Right ventricle myocardium superior (tissue), 1 donor: ENCODE measurements around the gene CDH15. TPM values are rescaled to one million over a fixed set of nuclear protein-coding genes. Genes with fewer than 3 reads are reported as not detected.
"Not testable (repeated sequence)": the region's sequence is repeated elsewhere in the genome, so short reads cannot be mapped to it uniquely, and the experiment has no call there.

Source experiments
- ATAC-seq: fragments of 200-7000 bp; cut with Tn5 transposase; one replicate; pipeline ENCODE4 v1.9.1; 2020; ENCODE audit warnings: mild to moderate bottlenecking; ENCODE audit not compliant: poor library complexity
- DNase-seq: peaks from one replicate; pipeline ENCODE4 v3.0.0-alpha.2; 2020
- intact Hi-C: fragments of 100-400 bp; cut with DNase I; formaldehyde crosslinking; loops from one replicate; pipeline ENCODE4 v1.11.2; 2022
- total RNA-seq: library from RNA; stranded (reverse); fragmentation: NEBNext Ultra II Directional; extraction: Animal tissue kit (Norgen Biotek cat#: 25700); gene quantifications from one replicate; pipeline ENCODE4 v1.2.1, GENCODE V29; 2021
- donor health status: DM: no; HTN: yes; CAD: no; lungs with severe emphysema.

CDH15 gene
- total RNA-seq, 1 donor from 2014 or later = not detected

DNA sequence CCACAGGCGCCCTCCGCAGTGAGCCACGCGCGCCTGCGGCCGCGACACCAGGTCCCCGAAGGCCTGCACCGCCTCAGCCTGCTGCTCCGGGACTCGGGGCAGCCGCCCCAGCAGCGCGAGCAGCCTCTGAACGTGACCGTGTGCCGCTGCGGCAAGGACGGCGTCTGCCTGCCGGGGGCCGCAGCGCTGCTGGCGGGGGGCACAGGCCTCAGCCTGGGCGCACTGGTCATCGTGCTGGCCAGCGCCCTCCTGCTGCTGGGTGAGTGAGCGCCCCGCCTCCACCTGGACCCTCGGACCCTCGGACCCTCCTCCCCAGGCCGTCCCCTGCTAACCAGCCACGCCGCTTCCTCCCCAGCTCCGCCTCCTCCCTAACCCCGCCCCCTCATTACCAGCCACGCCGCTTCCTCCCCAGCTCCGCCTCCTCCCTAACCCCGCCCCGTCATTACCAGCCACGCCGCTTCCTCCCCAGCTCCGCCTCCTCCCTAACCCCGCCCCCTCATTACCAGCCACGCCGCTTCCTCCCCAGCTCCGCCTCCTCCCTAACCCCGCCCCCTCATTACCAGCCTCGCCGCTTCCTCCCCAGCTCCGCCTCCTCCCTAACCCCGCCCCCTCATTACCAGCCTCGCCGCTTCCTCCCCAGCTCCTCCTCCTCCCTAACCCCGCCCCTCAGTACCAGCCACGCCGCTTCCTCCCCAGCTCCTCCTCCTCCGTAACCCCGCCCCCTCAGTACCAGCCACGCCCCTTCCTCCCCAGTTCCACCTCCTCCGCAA, 20.8 kb downstream of the CDH15 start:
- ATAC-seq (peak; percentile 36), DNase-seq (peak; percentile 69)
- intact Hi-C loops = not testable (repeated sequence)

DNA sequence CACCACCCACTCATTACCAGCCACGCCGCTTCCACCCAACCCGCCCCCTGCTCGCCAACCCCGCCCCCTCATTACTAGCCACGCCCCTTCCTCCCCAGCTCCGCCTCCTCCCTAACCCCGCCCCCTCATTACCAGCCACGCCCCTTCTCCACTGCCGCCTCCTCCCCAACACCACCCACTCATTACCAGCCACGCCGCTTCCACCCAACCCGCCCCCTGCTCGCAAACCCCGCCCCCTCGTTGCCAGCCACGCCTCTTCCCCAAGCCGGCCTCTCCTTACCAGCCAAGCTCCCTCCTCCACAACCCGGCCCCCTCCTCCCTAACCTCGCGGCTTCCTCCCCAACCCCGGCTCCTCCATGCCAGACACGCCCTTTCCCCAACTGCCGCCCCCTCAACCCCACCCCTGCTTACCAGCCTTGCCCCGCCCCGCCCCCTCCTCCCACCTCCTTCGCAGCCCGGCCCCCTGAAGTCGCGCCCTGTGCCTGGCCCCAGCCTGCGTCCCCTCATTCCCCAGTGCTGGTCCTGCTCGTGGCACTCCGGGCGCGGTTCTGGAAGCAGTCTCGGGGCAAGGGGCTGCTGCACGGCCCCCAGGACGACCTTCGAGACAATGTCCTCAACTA, 21.5 kb downstream of the CDH15 start:
- DNase-seq (peak; percentile 60), ATAC-seq (peak; percentile 49)
- intact Hi-C loops = no loop called here

DNA sequence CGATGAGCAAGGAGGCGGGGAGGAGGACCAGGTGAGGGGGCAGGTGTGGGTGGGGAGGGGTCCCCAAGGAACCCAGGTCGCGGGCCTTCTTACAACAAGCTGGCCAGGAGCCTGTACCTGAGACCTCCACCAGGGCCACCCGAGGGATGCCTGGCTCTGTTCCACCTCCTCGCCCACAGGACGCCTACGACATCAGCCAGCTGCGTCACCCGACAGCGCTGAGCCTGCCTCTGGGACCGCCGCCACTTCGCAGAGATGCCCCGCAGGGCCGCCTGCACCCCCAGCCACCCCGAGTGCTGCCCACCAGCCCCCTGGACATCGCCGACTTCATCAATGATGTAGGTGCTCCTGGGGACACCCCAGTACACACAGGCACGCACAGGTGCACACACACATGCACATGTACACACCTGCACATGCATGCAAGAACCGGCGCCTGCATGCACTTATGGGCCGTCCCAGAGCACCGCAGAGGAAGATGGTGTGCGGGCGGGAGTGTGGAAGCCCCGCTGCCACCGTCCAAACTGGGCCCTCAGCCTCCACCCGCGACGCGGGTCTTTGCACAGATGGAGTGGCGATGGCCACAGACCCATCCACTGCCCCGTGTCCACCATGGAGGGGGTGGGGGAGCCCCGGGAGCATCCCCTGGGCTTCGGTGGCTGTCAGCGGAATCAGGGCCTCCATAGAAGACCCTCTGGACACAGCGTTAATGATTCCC, 22.2 kb downstream of the CDH15 start:
- intact Hi-C loops = no loop called here
- ATAC-seq (no peak), DNase-seq (peak; percentile 39)

DNA sequence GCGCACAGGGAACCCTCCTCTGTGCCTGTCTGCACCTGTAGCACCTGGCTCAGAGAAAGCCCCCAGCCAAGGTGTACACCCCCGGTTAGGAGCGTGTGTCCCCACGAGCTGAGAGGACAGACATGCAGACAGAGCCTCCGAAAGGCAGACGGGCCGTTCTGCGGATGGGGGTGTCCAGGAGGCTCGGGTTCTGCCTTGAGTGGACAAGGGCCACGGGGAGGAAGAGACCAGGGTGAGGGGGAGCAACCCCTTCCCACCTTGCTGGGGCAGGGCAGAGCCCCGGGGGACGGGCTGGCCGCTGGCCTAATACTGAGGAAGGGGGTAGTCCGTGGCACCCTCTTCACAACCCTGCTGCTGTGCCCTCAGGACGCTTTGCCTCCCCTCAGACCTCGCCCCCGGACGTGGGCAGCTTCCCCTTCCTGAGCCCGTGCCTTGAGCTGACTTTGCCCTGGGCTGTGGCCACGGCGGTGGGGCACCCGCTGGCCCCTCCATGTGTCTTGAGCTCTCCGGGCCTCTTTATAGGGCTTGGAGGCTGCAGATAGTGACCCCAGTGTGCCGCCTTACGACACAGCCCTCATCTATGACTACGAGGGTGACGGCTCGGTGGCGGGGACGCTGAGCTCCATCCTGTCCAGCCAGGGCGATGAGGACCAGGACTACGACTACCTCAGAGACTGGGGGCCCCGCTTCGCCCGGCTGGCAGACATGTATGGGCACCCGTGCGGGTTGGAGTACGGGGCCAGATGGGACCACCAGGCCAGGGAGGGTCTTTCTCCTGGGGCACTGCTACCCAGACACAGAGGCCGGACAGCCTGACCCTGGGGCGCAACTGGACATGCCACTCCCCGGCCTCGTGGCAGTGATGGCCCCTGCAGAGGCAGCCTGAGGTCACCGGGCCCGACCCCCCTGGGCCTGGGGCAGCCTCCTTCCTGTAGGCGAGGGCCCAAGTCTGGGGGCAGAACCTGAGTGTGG, 23.1 kb downstream of the CDH15 start:
- intact Hi-C loops = no loop called here
- DNase-seq = peak; percentile 34
- ATAC-seq = no peak

DNA sequence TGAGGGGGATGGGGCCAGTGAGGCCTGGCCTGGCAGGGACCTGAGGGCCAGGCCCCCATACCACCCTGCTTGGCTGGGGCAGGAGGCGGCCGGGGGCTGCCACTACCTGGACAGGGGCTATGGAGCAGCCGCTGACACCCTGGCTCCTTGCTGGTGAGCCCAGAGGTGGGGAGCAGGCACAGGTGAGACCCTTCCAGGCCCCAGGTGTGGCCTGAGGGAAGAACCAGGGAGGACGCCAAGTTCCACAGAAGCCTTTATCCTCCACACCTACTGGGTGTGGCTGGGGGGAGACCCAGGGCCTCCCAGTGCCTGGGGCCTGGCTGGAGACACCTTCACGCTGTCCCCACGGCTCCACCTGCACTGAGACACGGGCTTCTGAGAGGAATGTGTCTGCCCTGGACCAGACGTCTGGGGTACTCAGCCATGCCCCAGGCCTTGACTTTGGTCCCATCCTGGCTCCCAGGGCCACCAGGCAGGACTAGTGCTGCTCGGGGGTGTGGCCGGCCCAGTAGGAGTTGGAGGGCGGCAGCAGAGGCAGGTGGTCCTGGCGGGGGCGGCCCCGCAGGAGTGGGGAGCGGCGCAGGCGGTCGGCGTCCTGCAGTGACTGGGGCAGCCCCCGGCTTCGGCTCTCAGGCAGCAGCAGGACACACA, 24.1 kb downstream of the CDH15 start:
- intact Hi-C loops = no loop called here
- no peak for ATAC-seq
- DNase-seq = no peak

DNA sequence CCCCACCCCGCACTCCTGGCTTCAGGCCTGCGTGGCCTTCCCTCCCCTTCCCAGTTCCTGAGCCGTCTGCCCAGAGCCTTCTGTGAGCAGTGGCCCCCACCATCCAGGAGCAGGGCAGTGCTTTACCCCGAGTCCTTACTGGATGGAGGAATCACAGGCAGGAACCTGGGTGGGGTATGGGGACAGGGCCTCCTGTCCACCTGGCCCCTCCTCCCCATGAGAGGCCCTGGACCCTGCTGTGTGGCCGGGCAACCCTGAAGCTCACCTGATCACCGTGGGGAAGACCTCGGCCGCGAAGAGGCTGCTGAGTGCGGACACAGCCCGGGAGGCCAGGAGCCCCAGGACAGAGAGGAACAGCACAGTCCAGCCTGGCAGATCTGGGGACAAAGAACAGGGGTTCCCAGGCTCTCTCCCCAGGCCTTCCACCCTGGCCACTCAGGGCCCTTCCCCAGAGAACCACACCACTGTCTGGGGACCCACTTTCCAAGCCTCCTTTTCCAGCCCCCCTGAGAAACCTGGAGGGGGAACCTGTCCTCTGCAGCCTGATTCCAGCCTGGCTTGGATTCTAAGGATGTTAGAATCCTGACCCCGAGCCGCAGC, 25.6 kb downstream of the CDH15 start:
- ATAC-seq (no peak), DNase-seq (no peak)
- intact Hi-C loops = no loop called here

DNA sequence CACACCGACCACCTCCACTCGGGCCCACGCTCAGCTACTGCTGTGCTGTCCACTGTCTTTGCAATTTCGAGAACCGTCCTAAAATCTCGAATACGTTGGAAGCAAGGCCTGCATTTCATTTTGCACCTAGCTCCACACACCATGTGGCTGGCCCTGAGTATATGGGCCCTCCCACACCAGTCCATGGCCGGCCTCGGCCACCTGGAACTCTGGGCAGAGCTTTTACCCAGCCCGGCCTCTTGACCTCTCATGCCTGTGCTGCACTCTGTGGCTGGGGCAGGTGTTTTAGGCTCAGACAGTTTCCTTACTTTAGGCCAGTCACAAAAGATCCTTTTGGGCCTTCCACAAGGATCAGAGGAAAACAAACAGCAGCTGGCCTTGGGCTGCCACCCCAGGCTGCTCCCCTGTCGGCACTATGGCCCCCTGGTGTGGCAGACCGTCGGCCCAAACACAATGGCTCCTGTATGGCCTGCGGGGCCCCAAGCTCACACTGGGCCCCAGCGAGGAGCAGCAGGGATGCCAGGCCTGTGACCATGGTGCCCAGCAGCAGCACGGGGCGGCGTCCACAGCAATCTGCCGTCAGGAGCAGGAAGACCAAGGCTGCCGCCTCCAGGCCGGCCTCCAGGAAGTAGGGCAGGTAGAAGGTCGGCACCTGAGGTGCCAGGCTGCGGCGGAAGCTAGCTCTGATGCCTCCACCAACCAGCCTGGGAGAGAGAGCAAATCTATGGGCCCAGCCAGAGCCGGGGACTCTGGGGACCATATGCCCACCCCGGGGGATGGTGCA, 26.3 kb downstream of the CDH15 start:
- ATAC-seq = no peak
- intact Hi-C loops = no loop called here
- DNase-seq = peak; percentile 32

DNA sequence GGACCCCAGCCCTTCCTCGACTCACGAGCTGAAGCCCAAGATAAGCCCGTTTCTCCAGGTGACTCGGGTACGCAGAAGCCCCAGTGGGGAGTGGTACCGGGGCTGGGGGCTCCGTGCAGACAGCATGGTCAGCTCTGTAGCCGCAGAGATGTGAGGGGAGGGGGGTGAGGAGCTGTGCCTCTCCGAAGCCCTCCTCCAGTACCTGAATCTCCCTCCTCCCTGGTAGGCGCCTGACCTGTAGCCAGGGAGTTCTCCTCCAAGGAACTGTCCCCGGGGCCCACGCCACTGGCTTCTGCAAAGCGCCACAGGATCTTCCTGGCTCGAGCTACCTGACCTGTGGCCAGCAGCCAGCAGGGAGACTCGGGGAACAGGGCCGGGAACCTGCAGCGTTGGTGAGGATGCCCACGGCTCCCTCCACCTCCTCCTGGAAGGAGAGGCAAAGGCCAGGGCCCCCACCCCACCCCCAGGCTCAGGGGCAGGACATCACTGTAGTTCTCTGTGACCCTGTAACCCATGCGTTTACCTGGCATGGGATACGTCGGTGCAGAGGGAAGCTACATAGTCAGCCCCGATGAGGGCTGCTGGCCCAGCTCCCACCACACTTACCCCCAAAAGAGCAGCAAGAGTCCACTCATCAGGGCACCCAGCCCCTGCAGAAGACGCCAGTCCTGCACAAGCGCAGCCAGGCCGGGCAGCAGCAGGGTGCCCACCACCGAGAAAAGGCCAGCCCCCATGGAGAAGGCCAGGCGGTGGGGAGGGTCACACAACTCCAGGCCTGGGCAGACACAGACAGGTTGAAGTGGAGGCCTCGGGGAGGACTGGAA, 27.1 kb downstream of the CDH15 start:
- ATAC-seq = no peak
- DNase-seq = peak; percentile 27
- intact Hi-C loops = no loop called here

DNA sequence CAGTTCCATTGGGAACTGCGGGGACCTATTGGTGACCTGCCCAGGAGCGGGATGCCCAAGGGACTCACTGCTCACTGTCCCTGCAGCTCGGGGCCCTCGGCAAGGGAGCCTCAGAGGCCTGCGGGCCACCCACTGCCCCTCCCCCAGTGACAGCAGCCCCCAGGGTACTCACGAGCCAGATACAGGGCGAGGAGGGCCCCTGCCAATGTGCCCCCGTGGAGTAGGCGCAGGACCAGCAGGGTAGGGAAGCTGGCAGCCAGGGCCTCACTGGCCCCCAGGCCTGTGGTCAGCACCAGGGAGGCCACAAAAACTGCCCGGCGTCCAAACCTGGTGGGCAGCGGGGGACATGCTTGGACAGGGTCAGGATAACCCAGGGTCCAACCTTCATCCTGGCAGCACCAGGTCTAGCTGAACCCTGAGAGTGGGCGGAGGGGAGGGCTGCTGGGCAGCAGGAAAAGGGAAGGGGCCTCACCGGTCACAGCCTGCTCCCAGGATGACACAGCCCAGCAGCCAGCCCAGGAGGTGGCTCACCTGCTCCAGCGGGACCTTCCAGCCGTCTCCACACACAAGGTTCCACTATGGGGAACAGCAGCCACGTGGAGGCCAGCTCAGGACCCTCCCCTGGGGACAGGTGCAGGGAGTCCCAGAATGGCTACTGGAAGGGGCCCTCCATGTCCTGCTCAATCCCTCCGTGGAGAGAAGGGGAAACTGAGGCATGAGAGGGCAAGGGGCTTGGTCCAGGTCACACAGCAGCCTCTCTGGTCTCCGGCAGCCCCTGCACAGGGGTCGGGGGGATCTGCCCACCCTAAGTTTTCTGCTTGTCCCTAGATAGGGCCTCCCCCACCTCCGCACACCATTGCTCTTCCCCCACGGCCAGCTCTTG, 27.9 kb downstream of the CDH15 start:
- DNase-seq (peak; percentile 33), ATAC-seq (no peak)
- intact Hi-C loops = no loop called here

DNA sequence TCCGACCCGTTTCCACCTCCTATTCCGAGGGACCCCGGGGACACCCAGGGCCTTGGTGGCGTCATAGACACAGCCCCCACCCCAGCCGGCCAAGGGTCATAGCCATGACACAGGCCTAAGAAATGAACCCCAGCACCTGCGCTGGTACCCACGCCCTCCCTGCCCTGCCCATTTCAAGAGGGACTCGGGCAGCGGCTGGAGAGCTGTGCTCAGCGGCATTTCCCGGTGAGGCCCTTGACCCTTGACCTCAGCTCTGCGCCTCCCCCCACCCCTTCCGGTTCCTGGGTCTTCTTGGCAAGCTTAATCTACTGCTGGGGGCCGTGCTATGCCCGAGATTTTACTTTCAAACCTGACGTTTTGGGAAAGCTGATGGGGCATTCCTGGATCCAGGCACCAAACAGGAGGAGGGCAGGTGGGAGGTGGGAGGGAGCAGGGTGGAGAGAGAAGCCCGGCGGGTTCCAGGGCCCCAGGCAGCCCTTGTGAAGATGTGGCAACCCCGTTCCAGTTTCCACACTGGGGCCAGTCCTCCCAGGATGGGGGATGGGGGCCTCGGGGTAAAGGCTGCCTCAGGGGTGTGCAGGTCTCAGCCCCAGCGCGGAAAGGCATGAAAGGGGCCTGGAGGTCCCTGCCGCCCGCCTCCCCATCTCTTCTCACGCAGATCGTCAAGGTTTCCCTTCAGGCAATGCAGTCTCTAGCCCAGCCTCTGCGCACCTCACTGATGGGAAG, 28.7 kb downstream of the CDH15 start, which contains the start of gene SLC22A31:
Gene SLC22A31, minus strand, starts transcription at position 414 of the 726 bp plus-strand sequence. Its CDS starts 36 bp downstream, at position 378.
- no peak for ATAC-seq
- DNase-seq = peak; percentile 39
- intact Hi-C loops = no loop called here

DNA sequence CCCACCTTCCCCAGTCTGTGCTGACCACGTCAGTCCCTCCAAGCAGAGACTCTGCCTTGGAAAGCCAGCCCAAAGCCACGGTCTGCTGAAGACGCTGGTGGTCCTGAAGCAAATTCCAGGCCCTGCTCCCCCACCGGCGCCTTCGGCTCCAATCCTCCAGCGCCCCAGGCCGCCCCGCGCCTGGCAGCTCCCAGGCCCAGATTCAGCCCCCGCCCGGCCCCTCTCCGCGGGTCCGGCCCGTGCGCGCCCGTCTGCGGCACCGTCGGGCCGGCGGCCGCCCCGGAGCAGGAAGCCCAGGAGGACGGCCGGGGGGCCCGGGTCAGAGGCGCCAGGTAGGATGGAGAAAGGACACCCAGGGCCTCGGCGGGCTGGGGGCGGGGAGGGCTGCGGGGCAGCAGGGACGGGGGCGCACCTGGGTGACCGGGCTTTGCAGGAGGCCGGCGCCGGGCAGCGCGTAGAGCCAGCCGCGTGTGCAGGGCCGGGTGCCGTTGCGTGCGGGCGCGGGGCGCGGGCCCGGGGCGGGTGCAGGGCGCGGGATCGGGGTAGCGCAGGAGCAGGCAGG, 29.4 kb downstream of the CDH15 start:
- intact Hi-C loops = no loop called here
- peak; percentile 40 for DNase-seq

DNA sequence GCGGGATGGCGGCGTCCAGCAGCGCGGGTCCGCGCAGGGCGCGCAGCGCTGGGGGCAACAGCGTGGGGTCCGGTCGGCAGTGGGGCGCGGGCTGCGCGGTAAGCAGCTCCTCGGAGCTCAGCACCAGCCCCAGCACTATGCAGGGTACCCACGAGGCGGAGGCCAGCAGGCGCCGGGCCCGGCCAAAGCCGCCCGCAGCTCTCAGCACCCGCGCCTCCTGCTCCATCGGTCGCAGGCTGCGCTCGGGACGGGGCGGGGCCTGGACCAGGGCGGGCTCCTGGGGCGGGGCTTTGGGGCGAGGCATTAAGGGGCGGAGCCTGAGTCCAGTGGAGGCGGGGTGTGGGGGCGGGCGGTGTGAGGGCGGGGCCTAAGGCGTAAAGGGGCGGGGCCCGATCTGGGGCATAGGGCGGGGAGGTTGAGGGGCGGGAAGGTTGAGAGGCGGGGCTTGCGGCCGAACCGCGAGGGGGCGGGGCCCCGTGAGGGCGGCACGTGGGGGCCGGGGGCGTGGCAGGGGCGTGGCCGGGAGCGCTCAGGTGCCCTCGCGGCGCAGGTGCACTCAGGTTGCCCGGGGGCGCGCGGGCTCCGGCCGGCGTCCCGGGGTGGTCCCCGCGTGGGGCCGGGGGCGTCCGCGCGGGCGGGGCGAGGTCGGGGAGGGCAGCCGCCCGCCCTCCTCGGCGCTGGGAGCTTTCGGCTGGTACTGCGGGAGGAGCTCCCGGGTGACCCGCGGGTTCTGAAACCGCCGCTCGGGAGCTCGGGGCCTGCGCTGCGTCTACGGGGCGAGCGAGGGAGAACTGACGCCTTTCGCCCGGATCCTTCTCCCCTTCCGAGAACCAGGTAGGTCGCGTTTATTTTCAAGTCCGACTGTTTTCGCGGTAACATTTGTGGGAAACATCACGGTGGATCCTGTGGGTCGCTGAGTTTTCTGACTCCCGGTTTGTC, 30.2 kb downstream of the CDH15 start:
- intact Hi-C loops = no loop called here

More for the DNA sequence above, 29.4 kb downstream of the CDH15 start:
- ATAC-seq = no peak

More for the DNA sequence above, 30.2 kb downstream of the CDH15 start:
- ATAC-seq (peak; percentile 91), DNase-seq (peak; percentile 70)
